ENCODE measurements around the gene MAFG. TPM values are rescaled to one million over a fixed set of nuclear protein-coding genes. Genes with fewer than 3 reads are reported as not detected.
A peak's percentile ranks its signal among the peaks of the same experiment; 100 is the strongest.

MAFG gene
- 10 to 100 TPM; 43.1 to 74.2 (median 53.7) TPM for total RNA-seq
- 10 to 100 TPM; 21.6 to 73.7 (median 26.6) TPM for polyA plus RNA-seq
- long read RNA-seq, donor 1, full-length matches to known transcripts = 61 of 79 reads
- long read RNA-seq, donor 1, partial matches to known transcripts = 0 of 79 reads
- long read RNA-seq, donor 1, other reads (novel, unspliced or antisense) = 18 of 79 reads
- long read RNA-seq, donor 2, full-length matches to known transcripts = 127 of 157 reads
- long read RNA-seq, donor 2, partial matches to known transcripts = 3 of 157 reads
- long read RNA-seq, donor 2, other reads (novel, unspliced or antisense) = 27 of 157 reads

DNA sequence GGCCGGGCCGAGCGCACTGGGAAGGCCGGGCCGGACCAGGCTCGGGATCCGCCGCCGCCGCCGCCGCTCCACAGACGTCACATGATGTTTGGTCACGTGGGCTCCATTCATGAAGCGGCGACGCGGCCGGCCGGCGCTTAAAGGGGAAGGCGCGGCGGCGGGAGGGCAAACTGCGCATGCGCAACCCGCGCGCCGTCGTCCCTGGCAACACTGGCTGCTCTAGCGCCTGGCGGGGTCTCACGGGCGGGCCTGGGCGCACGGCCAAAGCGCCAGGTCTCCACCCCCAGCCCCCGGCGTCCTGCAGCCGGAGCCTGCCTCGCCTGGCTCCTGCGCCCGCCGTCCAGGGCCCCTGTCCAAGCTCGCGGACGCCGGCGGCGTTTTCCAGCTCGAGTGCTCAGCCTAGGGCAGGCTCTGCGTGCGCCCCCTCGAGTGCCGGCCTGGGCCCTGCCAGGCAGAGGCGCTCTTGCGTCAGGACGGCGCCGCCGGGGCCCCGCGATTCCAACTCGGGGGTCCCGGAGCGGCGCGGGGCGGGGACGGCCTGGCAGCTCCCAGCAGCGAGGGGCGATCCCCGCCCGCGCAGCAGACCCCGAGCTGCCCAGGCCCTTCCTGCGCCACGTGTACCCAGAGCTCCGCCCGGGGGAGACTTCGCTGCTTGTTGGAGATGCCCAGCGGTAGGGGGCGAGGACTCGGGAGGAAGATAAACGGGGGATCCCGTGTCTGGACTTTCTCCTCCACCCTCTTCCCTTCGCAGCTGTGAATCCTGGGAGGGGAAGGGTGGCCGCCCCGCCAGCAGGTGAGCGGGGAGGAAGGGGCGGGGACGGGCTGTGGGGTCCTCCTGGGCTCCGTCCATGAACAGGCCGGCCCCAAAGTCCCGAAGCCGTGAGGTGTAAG, at the start of gene MAFG:
Gene MAFG (minus strand): TSS at position 83 of the 891 bp plus-strand sequence. CDS start 4,550 bp downstream, outside the sequence.
- 1 to 3% (median 2%) methylated on average over 45 to 98 of the region's 98 CpGs for WGBS, 3 donors
- TF ChIP-seq, protein P1, sequence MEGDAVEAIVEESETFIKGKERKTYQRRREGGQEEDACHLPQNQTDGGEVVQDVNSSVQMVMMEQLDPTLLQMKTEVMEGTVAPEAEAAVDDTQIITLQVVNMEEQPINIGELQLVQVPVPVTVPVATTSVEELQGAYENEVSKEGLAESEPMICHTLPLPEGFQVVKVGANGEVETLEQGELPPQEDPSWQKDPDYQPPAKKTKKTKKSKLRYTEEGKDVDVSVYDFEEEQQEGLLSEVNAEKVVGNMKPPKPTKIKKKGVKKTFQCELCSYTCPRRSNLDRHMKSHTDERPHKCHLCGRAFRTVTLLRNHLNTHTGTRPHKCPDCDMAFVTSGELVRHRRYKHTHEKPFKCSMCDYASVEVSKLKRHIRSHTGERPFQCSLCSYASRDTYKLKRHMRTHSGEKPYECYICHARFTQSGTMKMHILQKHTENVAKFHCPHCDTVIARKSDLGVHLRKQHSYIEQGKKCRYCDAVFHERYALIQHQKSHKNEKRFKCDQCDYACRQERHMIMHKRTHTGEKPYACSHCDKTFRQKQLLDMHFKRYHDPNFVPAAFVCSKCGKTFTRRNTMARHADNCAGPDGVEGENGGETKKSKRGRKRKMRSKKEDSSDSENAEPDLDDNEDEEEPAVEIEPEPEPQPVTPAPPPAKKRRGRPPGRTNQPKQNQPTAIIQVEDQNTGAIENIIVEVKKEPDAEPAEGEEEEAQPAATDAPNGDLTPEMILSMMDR (IDR thresholded peaks at IDR 0.05) = peak; percentile 11
- intact Hi-C loops (cut with DNase I) = no loop called here
- no peaks in the 10 kb centered on the region for H3K27me3 ChIP-seq (ENCODE audit: insufficient read depth in 3 of 3, low read length in 2 of 3)
- peaks cover 0 to 1% of the 10 kb centered on the region in 2 donors for H3K36me3 ChIP-seq (ENCODE audit: insufficient read depth in 1 of 2, low read depth in 1 of 2)
- peak within 1 kb of the TSS; percentile 91 for H3K4me3 ChIP-seq
- H3K9me3 ChIP-seq = no peaks in the 10 kb centered on the region
- DNase-seq = peak; percentile 92 to 95
- peak within 1 kb of the TSS; percentile 98 for H3K27ac ChIP-seq
- ATAC-seq = peak; percentile 56 to 68 (median 61)
- H3K4me1 ChIP-seq = peaks cover 27% of the 10 kb centered on the region

DNA sequence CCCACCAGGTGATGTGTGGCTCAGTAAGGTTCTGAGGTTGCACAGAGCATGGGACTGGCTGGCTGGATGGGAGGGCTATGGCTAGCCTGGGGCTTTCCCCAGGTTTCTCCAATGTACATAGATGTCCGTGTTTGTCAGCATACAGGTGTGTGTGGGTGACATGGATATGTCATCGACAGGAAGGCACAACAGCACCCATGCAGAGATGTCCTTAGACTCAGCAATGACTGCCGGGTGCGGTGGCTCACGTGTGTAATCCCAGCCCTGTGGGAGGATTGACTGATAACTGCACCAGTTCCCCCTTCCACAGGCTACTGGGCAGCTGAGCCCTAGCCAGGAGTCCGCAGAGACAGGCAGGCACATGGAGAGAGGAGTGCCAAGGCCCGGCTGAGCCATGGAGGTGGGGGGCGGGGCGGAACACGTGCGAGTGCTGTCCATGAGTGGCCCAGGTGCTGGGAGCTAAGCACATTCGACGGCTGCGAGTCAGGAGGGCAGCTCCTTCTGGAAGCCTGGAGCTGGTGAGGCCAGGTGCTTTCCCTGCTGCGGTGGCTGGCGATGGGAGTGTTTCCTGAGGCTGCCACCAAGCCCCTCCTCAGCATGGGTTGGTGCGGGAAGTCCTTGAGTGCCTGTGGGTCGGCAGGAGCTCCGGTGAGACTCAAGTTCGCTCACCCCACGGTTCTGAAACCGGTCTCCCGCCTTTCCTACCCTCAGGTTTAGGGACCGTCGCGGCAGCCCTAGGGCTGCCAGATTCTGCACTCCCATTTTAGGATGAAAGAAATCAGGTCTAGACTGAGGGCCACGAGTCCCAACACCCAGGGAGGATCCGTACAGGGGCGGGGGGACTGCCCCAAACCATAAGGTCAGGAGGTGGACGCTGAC, 49.0 kb upstream of the MAFG start:
- 20 to 21% (median 20%) methylated on average over 29 to 30 of the region's 30 CpGs for WGBS, 3 donors
- ATAC-seq (peak; percentile 20 to 50 (median 34)), DNase-seq (peak; percentile 53 to 73)
- peak overlapping the region; percentile 96 for H3K27ac ChIP-seq
- peaks cover 9% of the 10 kb centered on the region for H3K4me1 ChIP-seq
- peaks cover 4 to 22% of the 10 kb centered on the region in 2 donors for H3K36me3 ChIP-seq (ENCODE audit: insufficient read depth in 1 of 2, low read depth in 1 of 2)
- peak overlapping the region; percentile 78 for H3K4me3 ChIP-seq
- TF ChIP-seq, protein P1 (IDR thresholded peaks at IDR 0.05) = no peak
- H3K9me3 ChIP-seq = no peaks in the 10 kb centered on the region
- H3K27me3 ChIP-seq (ENCODE audit: insufficient read depth in 3 of 3, low read length in 2 of 3) = no peaks in the 10 kb centered on the region
- intact Hi-C loops (cut with DNase I) = loop anchor here in 1 of 2 donors (5.0 kb wide), 1 partner anchor 41 kb away; no protein-coding TSS in a partner anchor

DNA sequence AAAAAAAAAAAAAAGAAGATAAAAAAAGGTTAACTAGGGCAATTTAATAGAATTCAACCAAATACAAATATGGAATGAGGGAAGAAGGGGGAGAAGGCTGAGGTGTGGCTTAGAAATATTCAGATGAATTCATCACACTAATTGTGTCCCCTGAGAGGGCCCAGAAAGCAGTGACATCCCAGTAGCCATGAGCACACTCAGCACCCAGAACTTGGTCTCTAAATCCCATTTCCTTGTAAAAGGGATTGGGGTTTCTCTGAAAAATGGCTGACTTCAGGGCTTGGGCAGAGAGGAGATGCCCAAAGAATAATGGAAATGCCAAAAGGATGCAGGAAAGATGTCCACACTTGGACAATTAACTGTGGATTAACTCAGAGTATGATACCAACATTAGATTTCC, 45.9 kb upstream of the MAFG start:
- Histone ChIP-seq H3K27ac (no peak overlapping the region), H3K9me3 (no peaks in the 10 kb centered on the region), H3K4me1 (peaks cover 3% of the 10 kb centered on the region), H3K27me3 (ENCODE audit: insufficient read depth in 3 of 3, low read length in 2 of 3) (no peaks in the 10 kb centered on the region), H3K4me3 (no peak overlapping the region), H3K36me3 (ENCODE audit: insufficient read depth in 1 of 2, low read depth in 1 of 2) (no peaks in the 10 kb centered on the region)
- ATAC-seq = no peak
- TF ChIP-seq, protein P1 (IDR thresholded peaks at IDR 0.05) = no peak
- intact Hi-C loops (cut with DNase I) = no loop called here
- DNase-seq = no peak

Data from psoas muscle (tissue), 8 donors.